ENCODE measurements around the gene MCRIP2.

- TF ChIP-seq, protein P1, sequence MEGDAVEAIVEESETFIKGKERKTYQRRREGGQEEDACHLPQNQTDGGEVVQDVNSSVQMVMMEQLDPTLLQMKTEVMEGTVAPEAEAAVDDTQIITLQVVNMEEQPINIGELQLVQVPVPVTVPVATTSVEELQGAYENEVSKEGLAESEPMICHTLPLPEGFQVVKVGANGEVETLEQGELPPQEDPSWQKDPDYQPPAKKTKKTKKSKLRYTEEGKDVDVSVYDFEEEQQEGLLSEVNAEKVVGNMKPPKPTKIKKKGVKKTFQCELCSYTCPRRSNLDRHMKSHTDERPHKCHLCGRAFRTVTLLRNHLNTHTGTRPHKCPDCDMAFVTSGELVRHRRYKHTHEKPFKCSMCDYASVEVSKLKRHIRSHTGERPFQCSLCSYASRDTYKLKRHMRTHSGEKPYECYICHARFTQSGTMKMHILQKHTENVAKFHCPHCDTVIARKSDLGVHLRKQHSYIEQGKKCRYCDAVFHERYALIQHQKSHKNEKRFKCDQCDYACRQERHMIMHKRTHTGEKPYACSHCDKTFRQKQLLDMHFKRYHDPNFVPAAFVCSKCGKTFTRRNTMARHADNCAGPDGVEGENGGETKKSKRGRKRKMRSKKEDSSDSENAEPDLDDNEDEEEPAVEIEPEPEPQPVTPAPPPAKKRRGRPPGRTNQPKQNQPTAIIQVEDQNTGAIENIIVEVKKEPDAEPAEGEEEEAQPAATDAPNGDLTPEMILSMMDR (IDR thresholded peaks at IDR 0.05) = no peak
- TF ChIP-seq POLR2A (IDR thresholded peaks at IDR 0.05) = no peak
Observed at GRCh38 chr16:654034-654433, 12.4 kb downstream of the MCRIP2 start.
